NCI-H2029 treated with DMSO at 0.1 percent for 48 hours (cell line): Measurements from ENCODE around the gene SP8.

Source experiments
- DNase-seq: peaks from one replicate; lab custom pipeline; 2025; lab: John Stamatoyannopoulos, UW

SP8 gene

GRCh38 chr7:20794676-20795075, 8.0 kb upstream of the SP8 start:
- no peak for DNase-seq

GRCh38 chr7:20793694-20794394, 7.2 kb upstream of the SP8 start:
- DNase-seq = no peak

- no peak for DNase-seq
Measured at GRCh38 chr7:20793248-20793647, 6.6 kb upstream of the SP8 start.

DNA sequence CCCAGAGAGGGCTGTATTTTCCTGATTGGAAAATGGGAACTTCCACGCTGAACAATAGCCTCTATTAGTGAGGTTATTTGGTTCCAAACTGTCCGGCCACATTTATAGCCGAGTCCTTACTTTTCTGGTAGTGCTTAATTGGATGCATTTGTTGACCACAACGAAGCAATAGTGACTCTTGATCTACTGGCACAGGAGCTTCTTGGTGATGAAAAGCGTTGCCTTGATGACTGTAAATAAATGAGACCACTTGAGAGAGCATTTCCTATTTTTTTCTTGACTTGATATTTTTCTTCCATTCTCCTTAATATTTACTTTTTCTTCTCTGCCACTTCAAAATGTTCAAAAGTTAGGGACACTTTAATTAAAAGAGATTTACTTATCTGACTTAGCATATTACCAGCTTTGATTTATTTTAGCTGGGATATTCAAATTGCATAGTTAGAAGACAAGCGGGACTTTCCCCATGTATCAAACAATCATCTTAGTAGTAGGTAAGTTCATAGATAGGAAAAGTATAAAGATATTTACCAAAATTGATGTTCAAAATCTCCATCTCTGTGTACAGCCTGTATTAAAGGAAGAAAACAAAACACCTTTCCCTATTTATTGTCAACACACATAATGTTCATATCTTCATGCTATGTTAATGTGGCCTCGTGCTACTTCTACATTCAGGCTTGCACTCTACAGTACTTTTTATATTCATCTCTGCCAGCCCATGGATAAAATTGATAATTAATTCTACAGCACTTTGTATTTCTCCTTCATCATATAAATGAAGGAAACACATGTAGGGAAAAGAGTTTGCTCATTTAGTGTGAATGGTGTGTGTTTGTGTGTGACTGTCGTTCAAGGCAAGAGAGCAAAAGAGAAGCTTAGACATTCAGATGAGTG, 5.1 kb upstream of the SP8 start:
- no peak for DNase-seq

GRCh38 chr7:20790375-20790774, 3.7 kb upstream of the SP8 start:
- DNase-seq = no peak

DNA sequence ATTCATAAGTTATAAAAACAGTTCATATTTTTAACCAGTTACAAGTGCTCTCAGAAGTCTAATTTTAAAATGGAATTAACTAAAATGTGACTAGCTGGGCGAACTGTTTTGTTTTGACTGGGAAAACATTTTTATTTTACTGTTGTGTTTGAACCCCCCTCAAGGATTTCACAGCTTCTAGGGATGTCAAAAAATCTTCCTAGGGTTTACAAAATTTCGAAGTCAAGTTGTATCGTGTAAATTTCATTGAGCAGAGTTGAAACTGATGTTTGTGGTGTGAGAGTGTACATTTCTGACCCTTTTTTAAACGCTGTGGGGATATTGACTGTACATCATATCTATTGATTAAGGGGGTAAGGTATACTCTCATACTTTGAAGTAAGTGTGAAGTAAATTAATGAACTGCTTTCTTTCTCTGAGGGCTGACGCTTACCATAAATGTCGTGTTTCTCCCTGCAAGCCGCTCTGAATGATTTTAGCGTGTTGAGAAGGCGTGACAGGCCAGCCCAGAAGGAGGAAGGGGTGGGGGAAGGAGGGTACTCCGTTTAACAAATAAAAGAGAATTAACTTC, 1.8 kb upstream of the SP8 start:
- no peak for DNase-seq

- DNase-seq = no peak
Measured at GRCh38 chr7:20787660-20788419, 1.2 kb upstream of the SP8 start.

DNA sequence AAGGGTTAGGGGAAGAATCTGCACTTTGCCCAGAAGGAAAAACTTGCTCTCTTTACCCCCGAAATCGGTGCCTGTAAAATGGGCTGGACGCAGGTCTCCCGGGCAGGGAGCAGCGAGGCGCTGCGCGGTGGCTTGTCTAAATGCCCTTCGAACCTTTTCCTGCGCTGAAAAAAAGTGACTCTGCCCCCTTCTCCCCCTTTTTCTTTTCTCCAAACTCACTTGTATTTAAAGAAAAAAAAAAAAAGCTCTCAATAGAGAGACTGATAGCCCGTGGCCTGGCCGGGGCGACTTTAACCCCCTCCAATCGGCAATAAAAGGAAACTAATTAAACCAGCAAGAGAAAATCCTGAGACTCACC, 286 bp downstream of the SP8 start:
- no peak for DNase-seq

DNA sequence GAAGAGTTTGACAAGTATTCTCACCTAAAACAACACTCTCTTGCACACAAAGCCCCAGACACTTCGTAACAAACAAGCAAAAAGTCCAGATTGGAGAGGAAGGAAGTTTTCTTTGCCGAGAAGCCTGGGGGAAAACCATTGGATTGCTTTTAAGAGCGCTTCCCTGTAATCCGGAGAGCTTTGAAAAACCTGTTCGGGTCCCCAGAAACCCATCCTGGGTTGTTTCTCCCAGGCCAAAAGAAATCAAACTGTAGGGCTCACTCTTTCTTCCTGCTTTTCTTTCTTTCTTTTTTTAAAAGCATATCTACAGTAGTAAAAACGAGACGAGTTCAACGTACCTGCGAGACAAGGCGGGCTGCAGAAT, 655 bp downstream of the SP8 start:
- DNase-seq = no peak

GRCh38 chr7:20785157-20786048, 1.3 kb downstream of the SP8 start:
- no peak for DNase-seq

DNA sequence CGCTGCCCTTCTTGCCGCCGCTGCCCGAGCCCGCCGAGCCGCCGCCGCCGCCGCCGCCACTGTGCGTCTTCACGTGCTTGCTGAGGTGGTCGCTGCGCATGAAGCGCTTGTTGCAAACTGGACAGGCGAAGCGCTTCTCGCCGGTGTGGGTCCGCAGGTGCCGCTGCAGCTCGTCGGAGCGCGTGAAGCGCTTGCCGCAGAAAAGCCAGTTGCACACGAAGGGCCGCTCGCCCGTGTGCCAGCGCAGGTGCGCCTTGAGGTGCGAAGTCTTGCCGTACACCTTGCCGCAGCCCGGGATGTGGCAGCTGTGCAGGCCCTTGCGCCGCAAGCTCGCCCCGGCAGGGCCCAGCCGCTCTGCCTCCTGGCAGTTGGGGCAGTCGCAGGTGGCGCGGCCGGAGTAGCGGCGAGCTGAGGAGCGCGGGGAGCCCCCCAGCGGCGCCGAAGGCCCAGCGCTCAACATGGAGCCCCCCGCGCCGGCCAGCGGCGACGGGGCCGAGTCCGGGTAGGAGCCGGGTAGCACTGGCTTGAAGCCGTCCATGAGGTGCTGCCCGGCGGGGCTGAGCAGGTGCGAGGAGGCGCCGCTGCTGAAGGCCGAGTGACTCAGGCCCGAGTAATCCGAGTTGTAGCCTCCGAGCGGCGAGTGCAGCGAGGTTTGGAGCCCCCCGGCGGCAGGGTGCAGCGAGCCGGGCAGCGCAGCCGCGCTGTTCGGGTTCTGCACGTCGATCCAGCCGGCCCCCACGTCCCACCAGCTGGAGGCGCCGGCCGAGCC, 2.1 kb downstream of the SP8 start:
- no peak for DNase-seq

GRCh38 chr7:20783700-20784387, 2.8 kb downstream of the SP8 start:
- DNase-seq = no peak

- no peak for DNase-seq
Measured at GRCh38 chr7:20783125-20783699, 3.5 kb downstream of the SP8 start.

DNA sequence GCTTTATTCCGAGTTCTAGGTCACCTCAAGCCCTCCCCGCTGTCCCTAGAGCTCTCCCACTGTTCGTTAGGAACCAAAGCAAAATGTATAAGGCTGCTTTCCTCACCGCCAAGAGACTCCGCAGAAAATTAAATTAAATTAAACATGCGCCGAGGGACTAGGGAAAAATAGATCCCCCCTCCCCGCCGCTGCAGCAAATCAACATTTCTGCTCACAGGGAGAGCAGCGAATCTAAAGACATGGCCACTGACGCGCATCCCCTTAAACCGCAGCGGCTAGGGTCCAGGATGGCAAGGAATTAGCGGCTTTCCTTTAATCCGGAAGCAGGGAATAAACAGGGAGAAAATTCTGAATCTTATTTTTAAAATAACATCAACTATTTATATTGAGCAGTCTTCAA, 7.6 kb downstream of the SP8 start:
- DNase-seq = no peak

DNA sequence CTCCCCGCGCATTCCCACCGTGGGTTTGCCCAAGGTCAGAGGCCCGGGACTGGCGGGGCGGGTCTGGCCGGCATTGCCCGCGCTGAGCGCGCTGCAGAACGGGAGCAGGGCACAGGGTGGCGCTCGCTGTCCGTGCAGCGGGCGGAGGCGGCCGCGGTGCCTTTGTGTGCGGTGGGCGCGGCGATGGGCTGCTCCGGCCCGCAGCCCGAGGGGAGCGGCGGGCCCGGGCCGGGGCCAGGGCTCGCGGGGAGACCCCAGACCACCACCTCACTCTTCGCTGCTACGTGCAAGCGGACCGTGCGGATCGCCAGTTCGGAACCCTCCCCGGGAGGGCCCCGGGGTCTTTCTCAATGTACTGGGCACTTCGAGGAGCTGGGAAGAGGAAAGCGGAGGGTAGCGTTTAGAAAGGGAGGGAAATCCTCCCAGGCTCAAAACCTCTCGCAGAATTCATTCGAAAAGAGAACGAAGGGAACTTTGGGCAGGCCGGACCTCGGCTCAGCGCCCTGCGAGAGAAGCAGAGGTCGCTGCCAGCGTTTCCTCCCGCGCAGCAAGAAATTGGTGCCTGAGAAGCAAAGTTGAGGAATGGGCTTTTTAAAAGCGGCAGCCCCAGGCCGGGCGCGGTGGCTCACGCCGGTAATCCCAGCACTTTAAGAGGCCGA, 8.5 kb downstream of the SP8 start:
- no peak for DNase-seq

- DNase-seq = no peak
Measured at GRCh38 chr7:20777377-20778062, 9.2 kb downstream of the SP8 start.

DNA sequence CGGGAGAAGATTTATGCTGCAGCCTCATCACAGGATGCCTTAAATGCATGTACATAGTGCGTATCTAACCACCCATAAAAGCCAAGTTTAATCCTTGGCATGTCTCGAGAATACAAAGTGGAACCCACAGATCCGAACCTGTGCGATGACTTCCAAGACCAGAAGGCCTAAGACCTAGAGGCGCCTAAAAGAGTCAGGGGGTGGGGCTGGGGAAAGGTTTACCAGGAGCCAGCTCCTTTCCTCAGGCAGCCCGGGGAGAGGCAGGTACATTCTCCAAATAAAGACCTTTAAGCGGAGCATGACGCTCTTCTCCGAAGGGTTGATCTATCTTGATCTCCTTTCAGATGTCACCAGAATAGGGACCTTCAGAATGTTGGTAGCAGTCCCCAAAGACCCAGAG, 9.7 kb downstream of the SP8 start:
- no peak for DNase-seq

DNA sequence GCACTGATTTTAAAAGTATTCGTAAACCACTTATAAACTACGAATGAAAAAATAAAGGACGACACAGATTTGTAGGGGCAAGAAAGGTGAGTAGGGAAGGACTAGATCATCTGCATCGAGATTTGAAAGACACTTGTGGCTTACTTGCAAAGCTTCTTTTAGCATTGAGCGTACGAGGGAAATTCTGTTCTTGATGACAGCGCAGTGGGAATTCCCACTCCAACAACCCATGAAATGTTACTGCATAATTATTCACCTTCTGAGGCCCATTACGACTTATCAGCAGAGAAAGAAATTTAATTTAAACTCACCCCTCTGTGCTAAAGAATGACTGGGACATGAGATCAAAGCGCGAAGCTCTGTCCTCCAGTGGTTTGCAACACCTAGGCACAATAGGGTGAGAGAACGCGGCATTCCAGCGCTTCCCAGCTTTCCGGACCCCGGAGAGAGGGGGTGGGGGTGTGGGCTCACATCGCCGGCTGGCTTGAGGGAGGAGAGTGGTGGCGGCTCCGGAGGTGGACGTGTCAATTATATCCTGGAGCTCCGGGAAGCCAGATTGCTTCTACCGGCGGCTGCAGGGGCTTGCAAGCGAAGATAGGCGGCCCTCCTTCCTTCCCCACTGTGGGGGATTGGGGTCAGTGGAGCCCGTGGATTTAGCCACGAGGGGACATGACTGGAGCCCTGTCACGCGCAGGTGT, 10.3 kb downstream of the SP8 start:
- DNase-seq = no peak
